Ishikawa (cell line): ENCODE data around the gene FAM124A.

Experiments used
- CEBPB ChIP-seq: IDR thresholded peaks from 2 replicates; pipeline ENCODE4 v1.6.1; 2012
- CREB1 ChIP-seq: IDR thresholded peaks from 2 replicates; pipeline ENCODE4 v1.6.1; 2012; ENCODE audit warnings: low read depth
- EP300 ChIP-seq: IDR thresholded peaks from 2 replicates; pipeline ENCODE4 v1.6.1; 2012; ENCODE audit warnings: borderline replicate concordance
- RAD21 ChIP-seq: IDR thresholded peaks from 2 replicates; pipeline ENCODE4 v1.6.1; 2012; ENCODE audit warnings: low read depth
- REST ChIP-seq: IDR thresholded peaks from 2 replicates; pipeline ENCODE4 v1.6.1; 2012; ENCODE audit warnings: low read depth, mild to moderate bottlenecking
- TCF12 ChIP-seq: IDR thresholded peaks from 2 replicates; pipeline ENCODE4 v1.6.1; 2012; ENCODE audit warnings: low read depth
- TEAD4 ChIP-seq: IDR thresholded peaks from 2 replicates; pipeline ENCODE4 v1.6.1; 2012
- TF ChIP-seq, protein P1 (sequence below): IDR thresholded peaks from 2 replicates; pipeline ENCODE4 v1.6.1; 2012
- TF ChIP-seq, protein P2 (sequence below): IDR thresholded peaks from 2 replicates; pipeline ENCODE4 v1.6.1; 2012

GRCh38 chr13:51213173-51213728 is 8.9 kb upstream of the FAM124A start:
- TF ChIP-seq, protein P1, sequence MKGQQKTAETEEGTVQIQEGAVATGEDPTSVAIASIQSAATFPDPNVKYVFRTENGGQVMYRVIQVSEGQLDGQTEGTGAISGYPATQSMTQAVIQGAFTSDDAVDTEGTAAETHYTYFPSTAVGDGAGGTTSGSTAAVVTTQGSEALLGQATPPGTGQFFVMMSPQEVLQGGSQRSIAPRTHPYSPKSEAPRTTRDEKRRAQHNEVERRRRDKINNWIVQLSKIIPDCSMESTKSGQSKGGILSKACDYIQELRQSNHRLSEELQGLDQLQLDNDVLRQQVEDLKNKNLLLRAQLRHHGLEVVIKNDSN, result no peak
- TF ChIP-seq TCF12, result no peak
- TF ChIP-seq EP300, result no peak
- no peak for TF ChIP-seq RAD21
- no peak for TF ChIP-seq TEAD4
- TF ChIP-seq, protein P2, sequence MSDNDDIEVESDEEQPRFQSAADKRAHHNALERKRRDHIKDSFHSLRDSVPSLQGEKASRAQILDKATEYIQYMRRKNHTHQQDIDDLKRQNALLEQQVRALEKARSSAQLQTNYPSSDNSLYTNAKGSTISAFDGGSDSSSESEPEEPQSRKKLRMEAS, result no peak
- no peak for TF ChIP-seq CREB1
- no peak for TF ChIP-seq REST
- TF ChIP-seq CEBPB, result no peak
